Muscle of arm (tissue), 12 donors: ENCODE data around the gene GPR45. TPM values are rescaled to one million over a fixed set of nuclear protein-coding genes. Genes with fewer than 3 reads are reported as not detected.

Source experiments
- polyA plus RNA-seq, 12 donors: library from polyadenylated mRNA; unstranded; fragments of 120-200 nt; gene quantifications; one replicate each; pipeline ENCODE4 v1.2.1, GENCODE V29; 2013; ENCODE audit not compliant: insufficient read length in 12 of 12

The GPR45 gene
- polyA plus RNA-seq, 12 donors, result not detected

Other genes starting within 250 kb of the GPR45 start
- gene MRPS9, start 203.7 kb upstream of the GPR45 start, polyA plus RNA-seq, result 10 to 100 TPM in 11 of 12 donors, not detected in 1; 24.7 to 37.8 (median 32.2) TPM
- gene TGFBRAP1, start 88.0 kb downstream of the GPR45 start, polyA plus RNA-seq, result 10 to 100 TPM in 1 of 12 donors, 1 to 10 TPM in 10, not detected in 1; 7.5 to 11.4 (median 8.7) TPM
- gene C2orf49, start 95.8 kb downstream of the GPR45 start, polyA plus RNA-seq, result 10 to 100 TPM in 11 of 12 donors, not detected in 1; 14.8 to 27.5 (median 19.2) TPM
- 10 to 100 TPM in 11 of 12 donors, not detected in 1; 19.7 to 63.3 (median 45.1) TPM for gene FHL2, start 157.3 kb downstream of the GPR45 start, polyA plus RNA-seq